Measurements from ENCODE around the gene FGF6. TPM values are rescaled to one million over a fixed set of nuclear protein-coding genes. Genes with fewer than 3 reads are reported as not detected.

The FGF6 gene
- total RNA-seq, 2 donors from 2014 or later, result not detected

DNA sequence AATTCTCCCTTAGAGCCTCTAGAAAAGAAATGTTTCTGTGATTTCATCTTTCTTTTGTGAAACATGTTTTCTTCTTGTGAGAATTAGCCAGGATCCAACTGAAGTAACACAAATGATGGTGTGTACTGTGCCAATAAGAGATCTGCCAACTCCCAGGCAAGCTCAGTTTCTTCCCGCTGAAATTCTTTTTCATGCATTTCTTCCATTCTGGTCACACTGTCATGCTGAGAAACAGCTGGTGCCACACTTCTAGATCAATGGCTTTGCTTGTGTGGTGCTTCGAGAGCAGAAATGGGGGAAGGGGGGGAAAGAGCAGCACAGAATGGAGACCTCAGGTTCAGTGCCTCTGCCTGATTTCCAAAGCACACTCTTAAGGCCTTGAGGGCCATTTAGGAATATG is 41.4 kb upstream of the FGF6 start:
- H3K9me3 Mint-ChIP-seq, result peaks cover 1% of the 10 kb centered on the region
- peaks cover 11% of the 10 kb centered on the region for H3K4me1 Mint-ChIP-seq
- H3K4me3 Mint-ChIP-seq, result no peak overlapping the region
- H3K36me3 ChIP-seq (ENCODE audit: control insufficient read depth, insufficient read depth, low read length), result peaks cover 30% of the 10 kb centered on the region
- no peaks in the 10 kb centered on the region for H3K9me3 ChIP-seq (ENCODE audit: control insufficient read depth, low read length)
- no peak overlapping the region for H3K27ac Mint-ChIP-seq
- no peak overlapping the region for H3K27ac ChIP-seq (ENCODE audit: low read depth, low read length)
- 40 to 79% methylated on average over 1 to 2 of the region's 2 CpGs for WGBS, 2 experiments (ENCODE audit: insufficient coverage in 1 of 2, insufficient read length in 1 of 2)
- DNase-seq, result peak; percentile 57
- H3K9ac ChIP-seq (ENCODE audit: extremely low read depth, low read length, poor library complexity, severe bottlenecking), result no peak overlapping the region
- H3K27me3 ChIP-seq (ENCODE audit: control insufficient read depth, insufficient read depth, low read length, poor library complexity, severe bottlenecking), result no peaks in the 10 kb centered on the region
- no peak overlapping the region for H3K4me3 ChIP-seq (ENCODE audit: low read length)
- H3K4me1 ChIP-seq (ENCODE audit: control insufficient read depth, insufficient read depth, low read length), result no peaks in the 10 kb centered on the region
- TF ChIP-seq, protein P1, sequence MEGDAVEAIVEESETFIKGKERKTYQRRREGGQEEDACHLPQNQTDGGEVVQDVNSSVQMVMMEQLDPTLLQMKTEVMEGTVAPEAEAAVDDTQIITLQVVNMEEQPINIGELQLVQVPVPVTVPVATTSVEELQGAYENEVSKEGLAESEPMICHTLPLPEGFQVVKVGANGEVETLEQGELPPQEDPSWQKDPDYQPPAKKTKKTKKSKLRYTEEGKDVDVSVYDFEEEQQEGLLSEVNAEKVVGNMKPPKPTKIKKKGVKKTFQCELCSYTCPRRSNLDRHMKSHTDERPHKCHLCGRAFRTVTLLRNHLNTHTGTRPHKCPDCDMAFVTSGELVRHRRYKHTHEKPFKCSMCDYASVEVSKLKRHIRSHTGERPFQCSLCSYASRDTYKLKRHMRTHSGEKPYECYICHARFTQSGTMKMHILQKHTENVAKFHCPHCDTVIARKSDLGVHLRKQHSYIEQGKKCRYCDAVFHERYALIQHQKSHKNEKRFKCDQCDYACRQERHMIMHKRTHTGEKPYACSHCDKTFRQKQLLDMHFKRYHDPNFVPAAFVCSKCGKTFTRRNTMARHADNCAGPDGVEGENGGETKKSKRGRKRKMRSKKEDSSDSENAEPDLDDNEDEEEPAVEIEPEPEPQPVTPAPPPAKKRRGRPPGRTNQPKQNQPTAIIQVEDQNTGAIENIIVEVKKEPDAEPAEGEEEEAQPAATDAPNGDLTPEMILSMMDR (conservative IDR thresholded peaks at IDR 0.05), result no peak
- H3K36me3 Mint-ChIP-seq (ENCODE audit: low read depth), result peaks cover 8% of the 10 kb centered on the region
- no peaks in the 10 kb centered on the region for H3K27me3 Mint-ChIP-seq (ENCODE audit: insufficient read depth)

DNA sequence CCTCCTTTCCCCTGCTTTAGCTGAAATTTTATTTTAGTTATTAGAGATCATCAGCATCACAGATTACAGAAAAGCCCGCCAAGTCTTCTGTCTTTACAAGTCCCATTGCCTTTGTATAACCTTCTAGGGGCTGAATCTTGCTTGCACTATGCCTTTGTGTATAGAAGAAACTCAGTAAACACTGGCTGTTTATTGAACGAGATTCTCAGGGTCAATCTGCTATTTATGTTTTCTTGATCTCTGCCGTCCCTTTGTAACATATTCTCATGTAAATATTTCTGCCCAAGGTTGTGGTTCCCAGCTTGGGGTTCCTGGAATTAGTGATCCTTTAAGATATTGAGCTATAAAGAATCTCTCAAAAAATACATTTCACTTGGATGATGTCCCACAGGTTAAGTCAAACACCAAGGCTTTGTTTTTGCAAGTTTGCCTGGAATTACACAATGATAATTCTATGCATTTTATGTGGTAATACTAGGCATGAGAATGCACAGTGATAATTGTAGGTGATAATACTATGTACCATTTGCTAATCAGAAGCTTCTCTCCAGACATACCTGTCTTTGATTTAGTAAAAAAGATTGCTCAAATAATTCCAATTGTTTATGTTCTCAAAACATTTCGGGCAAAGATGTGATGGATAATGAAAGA is 40.6 kb upstream of the FGF6 start:
- Histone ChIP-seq H3K36me3 (ENCODE audit: control insufficient read depth, insufficient read depth, low read length) (peaks cover 24% of the 10 kb centered on the region), H3K9me3 (ENCODE audit: control insufficient read depth, low read length) (no peaks in the 10 kb centered on the region), H3K4me1 (ENCODE audit: control insufficient read depth, insufficient read depth, low read length) (no peaks in the 10 kb centered on the region), H3K27me3 (ENCODE audit: control insufficient read depth, insufficient read depth, low read length, poor library complexity, severe bottlenecking) (no peaks in the 10 kb centered on the region), H3K4me3 (ENCODE audit: low read length) (no peak overlapping the region), H3K27ac (ENCODE audit: low read depth, low read length) (no peak overlapping the region), H3K9ac (ENCODE audit: extremely low read depth, low read length, poor library complexity, severe bottlenecking) (no peak overlapping the region)
- DNase-seq, result no peak
- H3K9me3 Mint-ChIP-seq, result peaks cover 1% of the 10 kb centered on the region
- peaks cover 8% of the 10 kb centered on the region for H3K36me3 Mint-ChIP-seq (ENCODE audit: low read depth)
- H3K27ac Mint-ChIP-seq, result no peak overlapping the region
- H3K4me1 Mint-ChIP-seq, result peaks cover 11% of the 10 kb centered on the region
- TF ChIP-seq, protein P1 (conservative IDR thresholded peaks at IDR 0.05), result no peak
- no peaks in the 10 kb centered on the region for H3K27me3 Mint-ChIP-seq (ENCODE audit: insufficient read depth)
- 73 to 87% methylated on average over 2 to 4 of the region's 4 CpGs for WGBS, 2 experiments (ENCODE audit: insufficient coverage in 1 of 2, insufficient read length in 1 of 2)
- no peak overlapping the region for H3K4me3 Mint-ChIP-seq

DNA sequence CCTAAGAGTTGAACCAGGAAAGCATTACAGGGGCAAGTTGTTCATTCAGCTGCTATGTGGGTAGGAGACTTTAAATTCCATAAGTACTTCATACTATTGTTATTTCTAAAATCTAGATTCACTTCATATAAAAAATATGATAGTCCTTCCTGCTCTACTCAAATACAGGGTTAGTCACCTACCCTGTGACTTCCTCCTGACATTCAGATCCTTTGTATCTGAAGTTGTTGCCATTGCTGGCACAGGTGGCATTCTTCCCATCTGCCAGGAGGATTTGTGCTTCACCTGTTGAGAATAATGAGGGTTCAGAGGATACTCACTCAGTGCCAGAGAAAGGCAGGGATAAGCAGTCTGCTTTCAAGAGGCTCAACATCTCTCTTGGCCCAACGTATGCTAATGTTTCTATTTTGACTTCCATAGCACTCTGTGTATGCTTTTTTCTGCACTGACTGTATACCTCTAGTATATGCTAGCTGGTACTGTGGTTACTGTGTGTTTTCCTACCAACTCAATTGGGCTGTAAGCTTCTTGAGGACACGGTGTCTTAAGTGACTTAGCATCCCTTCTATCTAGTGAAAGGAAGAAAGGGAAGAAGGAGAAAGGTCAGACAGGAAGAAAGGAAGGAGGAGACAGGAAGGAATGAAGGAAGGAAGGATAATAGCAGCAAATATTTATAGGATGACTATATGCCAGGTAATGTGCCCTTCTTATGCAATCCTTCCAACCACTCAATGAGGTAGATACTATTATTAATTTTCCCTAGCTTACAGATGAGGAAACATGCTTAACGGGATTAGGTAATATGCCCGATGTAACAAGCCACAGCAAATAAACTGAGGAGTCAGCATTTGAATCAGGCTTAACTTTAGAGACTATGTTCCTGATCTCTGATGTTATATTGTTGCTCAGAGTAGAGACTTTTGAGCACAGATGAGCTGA is 38.5 kb upstream of the FGF6 start:
- no peak overlapping the region for H3K4me3 ChIP-seq (ENCODE audit: low read length)
- peaks cover 4% of the 10 kb centered on the region for H3K36me3 Mint-ChIP-seq (ENCODE audit: low read depth)
- H3K27me3 Mint-ChIP-seq (ENCODE audit: insufficient read depth), result no peaks in the 10 kb centered on the region
- H3K9me3 Mint-ChIP-seq, result peaks cover 18% of the 10 kb centered on the region
- no peak overlapping the region for H3K27ac ChIP-seq (ENCODE audit: low read depth, low read length)
- no peaks in the 10 kb centered on the region for H3K27me3 ChIP-seq (ENCODE audit: control insufficient read depth, insufficient read depth, low read length, poor library complexity, severe bottlenecking)
- no peaks in the 10 kb centered on the region for H3K4me1 ChIP-seq (ENCODE audit: control insufficient read depth, insufficient read depth, low read length)
- no peak overlapping the region for H3K4me3 Mint-ChIP-seq
- H3K9me3 ChIP-seq (ENCODE audit: control insufficient read depth, low read length), result peaks cover 9% of the 10 kb centered on the region
- no peak overlapping the region for H3K9ac ChIP-seq (ENCODE audit: extremely low read depth, low read length, poor library complexity, severe bottlenecking)
- H3K36me3 ChIP-seq (ENCODE audit: control insufficient read depth, insufficient read depth, low read length), result peaks cover 9% of the 10 kb centered on the region
- WGBS, 2 experiments (ENCODE audit: insufficient coverage in 1 of 2, insufficient read length in 1 of 2), result 82 to 93% methylated on average over 4 of the region's 4 CpGs
- TF ChIP-seq, protein P1 (conservative IDR thresholded peaks at IDR 0.05), result no peak
- no peak overlapping the region for H3K27ac Mint-ChIP-seq
- no peak for DNase-seq
- H3K4me1 Mint-ChIP-seq, result peaks cover 11% of the 10 kb centered on the region

All from endodermal cell (in vitro differentiated cells).